NCI-H1092 treated with DMSO at 0.1 percent for 48 hours (cell line): ENCODE results near the gene LSP1.
"Not testable (repeated sequence)": the region's sequence is repeated elsewhere in the genome, so short reads cannot be mapped to it uniquely, and the experiment has no call there.

Experiments
- DNase-seq: peaks from one replicate; lab custom pipeline; 2025; lab: John Stamatoyannopoulos, UW

LSP1 gene

GRCh38 chr11:1928891-1929541 lies 76.1 kb downstream of the LSP1 start:
- DNase-seq, result no peak

- DNase-seq, result no peak
Observed at GRCh38 chr11:1929621-1930461, 77.0 kb downstream of the LSP1 start.

- DNase-seq, result no peak
Observed at GRCh38 chr11:1930462-1930830, 77.6 kb downstream of the LSP1 start.

- DNase-seq, result no peak
Observed at GRCh38 chr11:1931341-1932104, 78.6 kb downstream of the LSP1 start.

- DNase-seq, result no peak
Observed at GRCh38 chr11:1932105-1932480, 79.2 kb downstream of the LSP1 start.

GRCh38 chr11:1932681-1933080 lies 79.8 kb downstream of the LSP1 start:
- DNase-seq, result no peak

GRCh38 chr11:1933416-1934334 lies 80.8 kb downstream of the LSP1 start:
- DNase-seq, result no peak

GRCh38 chr11:1934335-1935155 lies 81.7 kb downstream of the LSP1 start:
- no peak for DNase-seq

- DNase-seq, result no peak
Observed at GRCh38 chr11:1935156-1936071, 82.5 kb downstream of the LSP1 start.

GRCh38 chr11:1936072-1936780 lies 83.3 kb downstream of the LSP1 start:
- DNase-seq, result no peak

GRCh38 chr11:1936781-1937615 lies 84.1 kb downstream of the LSP1 start:
- no peak for DNase-seq

GRCh38 chr11:1937616-1938342 lies 84.9 kb downstream of the LSP1 start:
- DNase-seq, result no peak

- DNase-seq, result no peak
Observed at GRCh38 chr11:1938343-1939005, 85.6 kb downstream of the LSP1 start.

- no peak for DNase-seq
Observed at GRCh38 chr11:1939006-1939625, 86.2 kb downstream of the LSP1 start.

GRCh38 chr11:1939788-1940187 lies 86.9 kb downstream of the LSP1 start:
- DNase-seq, result not testable (repeated sequence)
